Astrocyte (in vitro differentiated cells and primary cell): ENCODE data around the gene FAM222A. TPM values are rescaled to one million over a fixed set of nuclear protein-coding genes. Genes with fewer than 3 reads are reported as not detected.

Experiments
- DNase-seq: peaks from one replicate; pipeline ENCODE4 v3.0.0-alpha.2; 2010; ENCODE audit warnings: low read depth
- FAIRE-seq: peaks from 2 replicates; lab custom pipeline; 2011; peaks lifted over from hg19 to GRCh38; lab: Jason Lieb, UNC
- H2AFZ ChIP-seq: 2 replicates; pipeline ENCODE4 v1.6.0; 2012; ENCODE audit warnings: low read depth, low read length, inconsistent platforms
- H3K27ac ChIP-seq: 2 replicates; pipeline ENCODE4 v1.5.1; 2011; ENCODE audit warnings: low read depth, low read length, inconsistent platforms
- H3K27me3 ChIP-seq: 2 replicates; pipeline ENCODE4 v1.6.0; 2011; ENCODE audit warnings: low read length, inconsistent platforms; ENCODE audit not compliant: insufficient read depth
- H3K36me3 ChIP-seq: 2 replicates; pipeline ENCODE4 v1.5.1; 2011; ENCODE audit warnings: low read length, inconsistent platforms; ENCODE audit not compliant: insufficient read depth
- H3K4me1 ChIP-seq: 2 replicates; pipeline ENCODE4 v1.5.1; 2011; ENCODE audit warnings: low read length, inconsistent platforms; ENCODE audit not compliant: insufficient read depth
- H3K4me2 ChIP-seq: 2 replicates; pipeline ENCODE4 v1.6.0; 2012; ENCODE audit warnings: low read length, inconsistent platforms
- H3K4me3 ChIP-seq: 2 replicates; pipeline ENCODE4 v1.5.1; 2011; ENCODE audit warnings: low read depth, mild to moderate bottlenecking, low read length, inconsistent platforms; ENCODE audit not compliant: insufficient read depth
- H3K79me2 ChIP-seq: 2 replicates; pipeline ENCODE4 v1.6.0; 2012; ENCODE audit warnings: mild to moderate bottlenecking, low read length, inconsistent platforms; ENCODE audit not compliant: insufficient read depth
- H3K9ac ChIP-seq: 2 replicates; pipeline ENCODE4 v1.6.0; 2012; ENCODE audit warnings: mild to moderate bottlenecking, low read length, inconsistent platforms
- H3K9me3 ChIP-seq: 2 replicates; pipeline ENCODE4 v1.5.1; 2012; ENCODE audit warnings: low read depth, mild to moderate bottlenecking, low read length, inconsistent platforms; ENCODE audit not compliant: insufficient read depth
- H4K20me1 ChIP-seq: 2 replicates; pipeline ENCODE4 v1.6.0; 2012; ENCODE audit warnings: low read length, inconsistent platforms; ENCODE audit not compliant: insufficient read depth
- H3K27ac Mint-ChIP-seq: one replicate; pipeline ENCODE4 v1.8.0; 2021; ENCODE audit warnings: mild to moderate bottlenecking, mixed read lengths; ENCODE audit not compliant: unreplicated experiment
- H3K27me3 Mint-ChIP-seq: one replicate; pipeline ENCODE4 v1.8.0; 2021; ENCODE audit warnings: low read depth, mixed read lengths; ENCODE audit not compliant: unreplicated experiment
- H3K36me3 Mint-ChIP-seq: one replicate; pipeline ENCODE4 v1.8.0; 2021; ENCODE audit warnings: low read depth, mixed read lengths; ENCODE audit not compliant: unreplicated experiment
- H3K4me1 Mint-ChIP-seq: one replicate; pipeline ENCODE4 v1.8.0; 2021; ENCODE audit warnings: low read depth, mixed read lengths; ENCODE audit not compliant: unreplicated experiment
- H3K4me3 Mint-ChIP-seq: one replicate; pipeline ENCODE4 v1.8.0; 2021; ENCODE audit warnings: mild to moderate bottlenecking, moderate library complexity, mixed read lengths; ENCODE audit not compliant: unreplicated experiment
- H3K9me3 Mint-ChIP-seq: one replicate; pipeline ENCODE4 v1.8.0; 2021; ENCODE audit warnings: mild to moderate bottlenecking, mixed read lengths; ENCODE audit not compliant: unreplicated experiment
- EZH2 ChIP-seq: IDR thresholded peaks from 2 replicates; pipeline ENCODE4 v1.6.1; 2012; ENCODE audit warnings: mild to moderate bottlenecking, low read length, inconsistent platforms; ENCODE audit not compliant: insufficient read depth
- total RNA-seq: library from RNA; stranded (reverse); gene quantifications from 2 replicates; pipeline ENCODE4 v1.2.1, GENCODE V29; 2021
- TF ChIP-seq, protein P1 (sequence below): IDR thresholded peaks from 2 replicates; pipeline ENCODE4 v1.5.1; 2011; ENCODE audit warnings: low read depth, mild to moderate bottlenecking, inconsistent platforms, low read length, moderate library complexity; ENCODE audit not compliant: insufficient read depth

FAM222A gene
- total RNA-seq, 1 donor from 2014 or later: 1.2 TPM

DNA sequence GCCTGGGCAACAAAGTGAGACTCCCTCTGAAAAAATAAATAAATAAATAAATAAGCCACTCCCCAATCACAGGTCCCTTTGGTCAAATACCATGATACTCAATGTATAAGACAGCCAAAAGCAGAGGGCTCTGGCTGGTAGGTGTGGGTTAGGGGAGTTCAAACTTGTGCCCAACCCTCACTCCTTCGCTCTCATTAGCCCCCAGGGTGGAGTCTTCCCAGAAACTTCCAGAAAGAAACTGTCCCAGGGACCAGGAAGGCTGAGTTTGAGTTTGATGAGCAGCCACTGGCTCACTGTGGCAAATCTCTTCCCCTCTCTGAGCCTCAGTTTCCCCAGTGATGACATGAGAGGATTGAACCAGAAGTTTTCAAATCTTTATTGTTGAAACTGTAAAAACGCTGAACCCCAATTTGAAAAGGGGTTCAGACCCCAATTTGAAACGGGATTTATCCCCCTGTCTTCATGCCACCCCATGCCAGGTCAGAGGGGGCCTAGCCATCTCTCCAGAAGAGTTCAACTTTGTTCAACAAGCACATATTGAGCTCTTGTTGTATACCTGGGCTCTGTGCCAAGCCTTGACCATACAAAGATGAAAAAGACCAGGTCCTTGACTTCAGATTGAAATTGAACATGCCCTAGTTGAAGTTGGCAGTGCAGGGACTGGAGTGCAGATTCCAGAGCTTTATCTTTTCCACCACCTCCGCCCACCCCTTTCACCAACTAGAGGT, 9.1 kb upstream of the FAM222A start:
- Mint-ChIP-seq H3K4me1 (no peaks in the 10 kb centered on the region), H3K4me3 (no peak overlapping the region), H3K9me3 (no peaks in the 10 kb centered on the region), H3K27me3 (peaks cover 15% of the 10 kb centered on the region), H3K27ac (no peak overlapping the region), H3K36me3 (no peaks in the 10 kb centered on the region)
- TF ChIP-seq, protein P1, sequence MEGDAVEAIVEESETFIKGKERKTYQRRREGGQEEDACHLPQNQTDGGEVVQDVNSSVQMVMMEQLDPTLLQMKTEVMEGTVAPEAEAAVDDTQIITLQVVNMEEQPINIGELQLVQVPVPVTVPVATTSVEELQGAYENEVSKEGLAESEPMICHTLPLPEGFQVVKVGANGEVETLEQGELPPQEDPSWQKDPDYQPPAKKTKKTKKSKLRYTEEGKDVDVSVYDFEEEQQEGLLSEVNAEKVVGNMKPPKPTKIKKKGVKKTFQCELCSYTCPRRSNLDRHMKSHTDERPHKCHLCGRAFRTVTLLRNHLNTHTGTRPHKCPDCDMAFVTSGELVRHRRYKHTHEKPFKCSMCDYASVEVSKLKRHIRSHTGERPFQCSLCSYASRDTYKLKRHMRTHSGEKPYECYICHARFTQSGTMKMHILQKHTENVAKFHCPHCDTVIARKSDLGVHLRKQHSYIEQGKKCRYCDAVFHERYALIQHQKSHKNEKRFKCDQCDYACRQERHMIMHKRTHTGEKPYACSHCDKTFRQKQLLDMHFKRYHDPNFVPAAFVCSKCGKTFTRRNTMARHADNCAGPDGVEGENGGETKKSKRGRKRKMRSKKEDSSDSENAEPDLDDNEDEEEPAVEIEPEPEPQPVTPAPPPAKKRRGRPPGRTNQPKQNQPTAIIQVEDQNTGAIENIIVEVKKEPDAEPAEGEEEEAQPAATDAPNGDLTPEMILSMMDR: no peak
- TF ChIP-seq EZH2: no peak
- FAIRE-seq: no peak
- Histone ChIP-seq H3K9me3 (no peaks in the 10 kb centered on the region), H4K20me1 (no peaks in the 10 kb centered on the region), H3K4me3 (no peak overlapping the region), H3K4me2 (no peak overlapping the region), H3K9ac (no peak overlapping the region), H3K79me2 (no peaks in the 10 kb centered on the region), H2AFZ (no peak overlapping the region), H3K4me1 (no peaks in the 10 kb centered on the region), H3K36me3 (no peaks in the 10 kb centered on the region), H3K27ac (no peak overlapping the region), H3K27me3 (peaks cover 7% of the 10 kb centered on the region)
- DNase-seq: no peak

DNA sequence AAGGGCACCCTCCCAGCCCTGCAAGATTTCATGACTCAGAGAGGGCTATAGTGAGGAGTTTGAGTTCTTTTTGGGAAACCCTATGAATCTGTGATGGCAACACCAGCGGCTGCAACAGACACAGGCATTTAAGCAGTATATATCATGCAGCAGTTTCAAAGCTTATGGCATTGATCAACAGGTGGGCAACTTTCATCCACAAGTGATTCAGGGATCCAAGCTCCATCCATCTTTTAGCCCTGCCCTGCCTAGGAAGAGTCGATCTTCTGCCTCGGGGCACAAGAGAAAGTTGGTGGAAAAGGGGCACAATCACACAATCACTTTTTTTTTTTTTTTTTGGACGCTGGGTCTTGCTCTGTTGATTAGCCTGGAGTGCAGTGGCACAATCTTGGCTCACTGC, 8.3 kb upstream of the FAM222A start:
- no peak overlapping the region for H3K4me3 Mint-ChIP-seq
- no peaks in the 10 kb centered on the region for H3K4me1 Mint-ChIP-seq
- Histone ChIP-seq H3K79me2 (no peaks in the 10 kb centered on the region), H3K36me3 (no peaks in the 10 kb centered on the region), H3K4me2 (no peak overlapping the region), H3K4me1 (no peaks in the 10 kb centered on the region), H3K27me3 (peaks cover 7% of the 10 kb centered on the region), H3K4me3 (no peak overlapping the region), H4K20me1 (no peaks in the 10 kb centered on the region), H3K9ac (no peak overlapping the region), H2AFZ (no peak overlapping the region), H3K9me3 (no peaks in the 10 kb centered on the region), H3K27ac (no peak overlapping the region)
- H3K36me3 Mint-ChIP-seq: no peaks in the 10 kb centered on the region
- H3K27ac Mint-ChIP-seq: no peak overlapping the region
- peaks cover 17% of the 10 kb centered on the region for H3K27me3 Mint-ChIP-seq
- no peak for DNase-seq
- H3K9me3 Mint-ChIP-seq: no peaks in the 10 kb centered on the region
- FAIRE-seq: no peak
- no peak for TF ChIP-seq EZH2
- TF ChIP-seq, protein P1: no peak

DNA sequence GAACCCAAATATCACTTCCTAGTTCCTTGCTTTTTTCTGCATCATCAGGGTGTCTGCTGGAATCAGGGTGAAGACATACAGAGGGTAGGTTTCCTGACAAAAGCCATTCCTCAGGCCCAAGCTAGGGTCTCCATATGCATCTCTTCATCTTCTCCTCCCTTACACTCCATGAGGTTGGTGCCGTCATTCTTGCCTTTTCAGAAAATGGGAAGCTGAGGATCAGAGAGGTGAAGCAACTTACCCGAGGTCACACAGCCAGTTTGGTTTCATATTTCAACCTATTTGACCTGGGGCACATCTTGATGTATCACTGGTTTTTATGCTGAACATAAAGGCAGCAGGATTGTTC, 7.3 kb upstream of the FAM222A start:
- Histone ChIP-seq H3K27ac (no peak overlapping the region), H3K36me3 (no peaks in the 10 kb centered on the region), H3K9ac (no peak overlapping the region), H3K79me2 (no peaks in the 10 kb centered on the region), H3K9me3 (no peaks in the 10 kb centered on the region), H3K4me3 (no peak overlapping the region), H3K4me2 (no peak overlapping the region), H2AFZ (no peak overlapping the region), H4K20me1 (no peaks in the 10 kb centered on the region), H3K27me3 (peaks cover 6% of the 10 kb centered on the region), H3K4me1 (peaks cover 3% of the 10 kb centered on the region)
- no peak for DNase-seq
- Mint-ChIP-seq H3K9me3 (no peaks in the 10 kb centered on the region), H3K27ac (no peak overlapping the region), H3K4me3 (no peak overlapping the region), H3K36me3 (no peaks in the 10 kb centered on the region), H3K4me1 (no peaks in the 10 kb centered on the region), H3K27me3 (peaks cover 14% of the 10 kb centered on the region)
- no peak for TF ChIP-seq EZH2
- TF ChIP-seq, protein P1: no peak
- no peak for FAIRE-seq
